ENCODE data around the gene SLAMF1. TPM values are rescaled to one million over a fixed set of nuclear protein-coding genes. Genes with fewer than 3 reads are reported as not detected.
"Not testable (repeated sequence)": the region's sequence is repeated elsewhere in the genome, so short reads cannot be mapped to it uniquely, and the experiment has no call there.

SLAMF1 gene
- total RNA-seq, 1 experiment from 2014 or later = 0.12 TPM

GRCh38 chr1:160605792-160606479 is 40.9 kb downstream of the SLAMF1 start:
- DNase-seq (ENCODE audit: low read depth) = no peak

GRCh38 chr1:160605205-160605604 is 41.6 kb downstream of the SLAMF1 start:
- no peak for DNase-seq (ENCODE audit: low read depth)

GRCh38 chr1:160597705-160598104 is 49.1 kb downstream of the SLAMF1 start:
- no peak for DNase-seq (ENCODE audit: low read depth)

- DNase-seq (ENCODE audit: low read depth) = no peak
Observed at GRCh38 chr1:160597051-160597450, 49.8 kb downstream of the SLAMF1 start.

- no peak for DNase-seq (ENCODE audit: low read depth)
Observed at GRCh38 chr1:160590488-160590887, 56.4 kb downstream of the SLAMF1 start.

GRCh38 chr1:160588468-160588867 is 58.4 kb downstream of the SLAMF1 start:
- DNase-seq (ENCODE audit: low read depth) = no peak

- no peak for DNase-seq (ENCODE audit: low read depth)
Observed at GRCh38 chr1:160584784-160585183, 62.1 kb downstream of the SLAMF1 start.

GRCh38 chr1:160582976-160583375 is 63.9 kb downstream of the SLAMF1 start:
- DNase-seq (ENCODE audit: low read depth) = not testable (repeated sequence)

GRCh38 chr1:160581961-160582360 is 64.9 kb downstream of the SLAMF1 start:
- no peak for DNase-seq (ENCODE audit: low read depth)

GRCh38 chr1:160580221-160580812 is 66.5 kb downstream of the SLAMF1 start:
- no peak for DNase-seq (ENCODE audit: low read depth)

GRCh38 chr1:160579216-160579701 is 67.6 kb downstream of the SLAMF1 start, which contains the start of gene CD84:
Gene CD84, minus strand, starts transcription at chr1:160579496. Its CDS starts 59 bp downstream, at chr1:160579437.
- DNase-seq (ENCODE audit: low read depth) = no peak

- no peak for DNase-seq (ENCODE audit: low read depth)
Observed at GRCh38 chr1:160578525-160579191, 68.2 kb downstream of the SLAMF1 start.

- no peak for DNase-seq (ENCODE audit: low read depth)
Observed at GRCh38 chr1:160578175-160578524, 68.7 kb downstream of the SLAMF1 start.

GRCh38 chr1:160577671-160578070 is 69.2 kb downstream of the SLAMF1 start:
- DNase-seq (ENCODE audit: low read depth) = no peak

- DNase-seq (ENCODE audit: low read depth) = no peak
Observed at GRCh38 chr1:160576884-160577283, 70.0 kb downstream of the SLAMF1 start.

GRCh38 chr1:160576390-160576789 is 70.5 kb downstream of the SLAMF1 start:
- no peak for DNase-seq (ENCODE audit: low read depth)

- DNase-seq (ENCODE audit: low read depth) = no peak
Observed at GRCh38 chr1:160575112-160575664, 71.7 kb downstream of the SLAMF1 start.

GRCh38 chr1:160570840-160571239 is 76.0 kb downstream of the SLAMF1 start:
- DNase-seq (ENCODE audit: low read depth) = no peak

GRCh38 chr1:160569806-160570205 is 77.0 kb downstream of the SLAMF1 start:
- DNase-seq (ENCODE audit: low read depth) = no peak

GRCh38 chr1:160567858-160568682 is 78.8 kb downstream of the SLAMF1 start:
- DNase-seq (ENCODE audit: low read depth) = no peak

- no peak for DNase-seq (ENCODE audit: low read depth)
Observed at GRCh38 chr1:160567341-160567740, 79.5 kb downstream of the SLAMF1 start.

GRCh38 chr1:160565564-160565963 is 81.3 kb downstream of the SLAMF1 start:
- no peak for DNase-seq (ENCODE audit: low read depth)

Measured in RPMI7951 (cell line).